OCI-LY7 (cell line): ENCODE data around the gene FMN1. TPM values are rescaled to one million over a fixed set of nuclear protein-coding genes. Genes with fewer than 3 reads are reported as not detected.

Experiments
- BruUV-seq: library from RNA; stranded (reverse); fragments of 400-500 nt; replicated peaks from 2 replicates; lab custom pipeline; 2021; lab: Mats Ljungman, UMichigan
- CTCF ChIA-PET: fragments of 300-600 bp; sonication (Branson Sonifier 250); formaldehyde crosslinking; loops from one replicate; lab custom pipeline; 2022; ENCODE audit warnings: antibody characterized with exemption; ENCODE audit not compliant: unreplicated experiment; lab: Charles Lee
- POLR2A ChIA-PET: fragments of 300-600 bp; sonication (Branson Sonifier 250); formaldehyde crosslinking; loops from one replicate; lab custom pipeline; 2022; ENCODE audit warnings: antibody characterized with exemption; lab: Charles Lee
- DNase-seq: peaks from one replicate; pipeline ENCODE4 v3.0.0-alpha.2; 2015; ENCODE audit warnings: low spot score
- H2AFZ ChIP-seq: fragments of 200-600 bp; sonication (generic), shearing (Covaris generic); 2 replicates; pipeline ENCODE4 v1.6.1; 2014; ENCODE audit warnings: mild to moderate bottlenecking, antibody characterized with exemption, low read length, moderate library complexity
- H3K27ac ChIP-seq: fragments of 200-600 bp; sonication (generic); 2 replicates; pipeline ENCODE4 v1.5.1; 2014; ENCODE audit warnings: mixed run types, low read depth, mild to moderate bottlenecking, moderate library complexity, low read length, inconsistent platforms; ENCODE audit not compliant: poor library complexity, severe bottlenecking
- H3K36me3 ChIP-seq: fragments of 200-600 bp; sonication (generic); 2 replicates; pipeline ENCODE4 v1.6.1; 2014; ENCODE audit warnings: mild to moderate bottlenecking, antibody characterized with exemption, low read length, moderate library complexity, mixed read lengths; ENCODE audit not compliant: insufficient read depth
- H3K4me1 ChIP-seq: fragments of 200-600 bp; sonication (generic); 2 replicates; pipeline ENCODE4 v1.5.1; 2014; ENCODE audit warnings: mild to moderate bottlenecking, low read length; ENCODE audit not compliant: insufficient read depth, poor library complexity, severe bottlenecking
- H3K4me2 ChIP-seq: fragments of 200-600 bp; sonication (generic); 2 replicates; pipeline ENCODE4 v1.6.1; 2014; ENCODE audit warnings: mild to moderate bottlenecking, low read length
- H3K4me3 ChIP-seq: fragments of 200-600 bp; sonication (generic); 2 replicates; pipeline ENCODE4 v1.5.1; 2014; ENCODE audit warnings: mild to moderate bottlenecking, low read depth, low read length; ENCODE audit not compliant: poor library complexity, severe bottlenecking
- H3K79me2 ChIP-seq: fragments of 200-600 bp; sonication (generic); 2 replicates; pipeline ENCODE4 v1.6.1; 2016; ENCODE audit warnings: low read depth, mild to moderate bottlenecking, low read length, moderate library complexity, mixed read lengths; ENCODE audit not compliant: insufficient read depth
- H3K9me2 ChIP-seq: fragments of 200-600 bp; sonication (generic); 2 replicates; pipeline ENCODE4 v1.6.1; 2016; ENCODE audit warnings: mild to moderate bottlenecking, low read length, mixed read lengths; ENCODE audit not compliant: insufficient read depth
- H3K9me3 ChIP-seq: fragments of 200-600 bp; sonication (generic); 2 replicates; pipeline ENCODE4 v1.6.1; 2014; ENCODE audit warnings: mild to moderate bottlenecking, mixed run types, low read length, mixed read lengths
- H4K20me1 ChIP-seq: fragments of 200-600 bp; sonication (generic); 2 replicates; pipeline ENCODE4 v1.6.1; 2014; ENCODE audit warnings: mild to moderate bottlenecking, antibody characterized with exemption, low read length, moderate library complexity, mixed read lengths; ENCODE audit not compliant: insufficient read depth
- CTCF ChIP-seq: fragments of 200-600 bp; sonication (generic); conservative IDR thresholded peaks from 2 replicates; pipeline ENCODE4 v1.5.1; 2014; ENCODE audit warnings: mild to moderate bottlenecking, antibody characterized with exemption, low read length, moderate library complexity, mixed read lengths
- EZH2phosphoT487 ChIP-seq: fragments of 200-600 bp; sonication (generic); IDR thresholded peaks from 2 replicates; pipeline ENCODE4 v1.6.1; 2018; ENCODE audit warnings: low read depth, borderline replicate concordance, mild to moderate bottlenecking, mixed run types, antibody characterized with exemption, low read length, moderate library complexity, mixed read lengths
- intact Hi-C: fragments of 100-400 bp; cut with micrococcal nuclease; formaldehyde crosslinking; loops from one replicate; pipeline ENCODE4 v1.10.0; 2022; ENCODE audit not compliant: unreplicated experiment
- total RNA-seq, 2 experiments: library from RNA; depleted of rRNA in 1 of 2; stranded (reverse); fragments of >200 nt in 1 of 2; shearing (Covaris generic) in 1 of 2; gene quantifications; 2 replicates each; pipeline ENCODE4 v1.2.3, GENCODE V29; 2014 to 2022

FMN1 gene
- total RNA-seq, 2 experiments from 2014 or later: 3.2 to 4.2 TPM

GRCh38 chr15:33145447-33145846 lies 49.1 kb downstream of the FMN1 start:
- CTCF ChIA-PET: no interaction called here

GRCh38 chr15:33142708-33143107 lies 51.8 kb downstream of the FMN1 start:
- no peak for TF ChIP-seq CTCF
- TF ChIP-seq EZH2phosphoT487: no peak
- no peaks in the 10 kb centered on the region for H3K9me2 ChIP-seq
- no peak overlapping the region for H3K27ac ChIP-seq
- ChIA-PET CTCF (no interaction called here), POLR2A (interaction anchor here (1.5 kb wide), 1 partner anchor 11 kb away, joined by 3 read pairs; no protein-coding TSS in a partner anchor)
- H3K4me3 ChIP-seq: no peak overlapping the region
- H2AFZ ChIP-seq: no peak overlapping the region
- BruUV-seq: no TSS peak
- H3K4me2 ChIP-seq: no peak overlapping the region
- no peak for DNase-seq
- intact Hi-C loops: no loop called here
- no peaks in the 10 kb centered on the region for H4K20me1 ChIP-seq
- H3K9me3 ChIP-seq: no peaks in the 10 kb centered on the region
- H3K4me1 ChIP-seq: no peaks in the 10 kb centered on the region
- no peaks in the 10 kb centered on the region for H3K79me2 ChIP-seq
- no peaks in the 10 kb centered on the region for H3K36me3 ChIP-seq

More at GRCh38 chr15:33145447-33145846, 49.1 kb downstream of the FMN1 start:
- no peaks in the 10 kb centered on the region for H3K4me1 ChIP-seq
- no peak overlapping the region for H2AFZ ChIP-seq
- H3K27ac ChIP-seq: no peak overlapping the region
- no peaks in the 10 kb centered on the region for H3K9me2 ChIP-seq
- no peak for DNase-seq
- H3K79me2 ChIP-seq: no peaks in the 10 kb centered on the region
- no peak for TF ChIP-seq CTCF
- no peak for TF ChIP-seq EZH2phosphoT487
- no peaks in the 10 kb centered on the region for H3K9me3 ChIP-seq
- no peaks in the 10 kb centered on the region for H4K20me1 ChIP-seq
- no TSS peak for BruUV-seq
- no peak overlapping the region for H3K4me3 ChIP-seq
- H3K36me3 ChIP-seq: no peaks in the 10 kb centered on the region
- POLR2A ChIA-PET: no interaction called here
- no peak overlapping the region for H3K4me2 ChIP-seq
- intact Hi-C loops: no loop called here

- no peak overlapping the region for H3K27ac ChIP-seq
- H3K9me3 ChIP-seq: no peaks in the 10 kb centered on the region
- no peaks in the 10 kb centered on the region for H4K20me1 ChIP-seq
- no peaks in the 10 kb centered on the region for H3K9me2 ChIP-seq
- no peak overlapping the region for H3K4me3 ChIP-seq
- POLR2A ChIA-PET: interaction anchor here (0.6 kb wide), 2 partner anchors 64 to 77 kb away, joined by 3 read pairs; no protein-coding TSS in a partner anchor
- H3K36me3 ChIP-seq: no peaks in the 10 kb centered on the region
- no peaks in the 10 kb centered on the region for H3K4me1 ChIP-seq
- H3K79me2 ChIP-seq: no peaks in the 10 kb centered on the region
- H3K4me2 ChIP-seq: no peak overlapping the region
- CTCF ChIA-PET: no interaction called here
- no peak overlapping the region for H2AFZ ChIP-seq
- TF ChIP-seq EZH2phosphoT487 (no peak), CTCF (no peak)
- no peak for DNase-seq
- no TSS peak for BruUV-seq
- intact Hi-C loops: no loop called here
Measured at GRCh38 chr15:33138000-33138399, 56.5 kb downstream of the FMN1 start.
